Measurements from ENCODE around the gene TIAM1.

TIAM1 gene

DNA sequence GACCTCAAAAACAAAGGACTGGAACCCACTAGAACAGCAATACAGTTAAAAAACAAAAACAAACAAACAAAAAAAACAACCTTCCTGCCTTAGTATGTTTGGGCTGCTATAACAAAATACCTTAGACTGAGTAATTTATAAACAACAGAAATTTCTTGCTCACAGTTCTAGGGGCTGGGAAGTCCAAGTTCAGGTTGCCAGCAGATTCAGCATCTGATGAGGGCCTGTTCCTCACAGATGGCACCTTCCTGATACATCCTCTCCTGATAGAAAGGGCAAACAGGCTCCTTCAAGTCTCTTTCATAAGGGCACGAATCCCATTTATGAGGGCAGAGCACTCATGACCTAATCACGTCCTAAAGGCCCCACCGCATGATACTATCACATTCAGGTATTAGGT, 55.9 kb downstream of the TIAM1 start:
- no peaks in the 10 kb centered on the region; the same call in 1 of the 2 replicates for H3K9me3 ChIP-seq (ENCODE audit: insufficient read depth, low read length)
- 0 out of 2 replicates have a peak, but pooled peaks cover 5% of the 10 kb centered on the region for H3K79me2 ChIP-seq (ENCODE audit: insufficient read depth, low read length)
- no peak overlapping the region for H3K9ac ChIP-seq (ENCODE audit: low read length)
- H4K20me1 ChIP-seq (ENCODE audit: low read depth, low read length) = no peaks in the 10 kb centered on the region
- no peaks in the 10 kb centered on the region for H3K9me2 ChIP-seq (replicated peaks; ENCODE audit: insufficient read depth, low read length)
- no peaks in the 10 kb centered on the region for H3F3A ChIP-seq (ENCODE audit: insufficient read depth)
- no peak overlapping the region for H3K4me2 ChIP-seq (ENCODE audit: low read depth, low read length, poor library complexity, severe bottlenecking)
- no peak overlapping the region for H2AFZ ChIP-seq (ENCODE audit: low read depth, low read length, severe bottlenecking)
- TF ChIP-seq EZH2phosphoT487 (conservative IDR thresholded peaks at IDR 0.05; ENCODE audit: low read length) = no peak
- TF ChIP-seq, protein P1, sequence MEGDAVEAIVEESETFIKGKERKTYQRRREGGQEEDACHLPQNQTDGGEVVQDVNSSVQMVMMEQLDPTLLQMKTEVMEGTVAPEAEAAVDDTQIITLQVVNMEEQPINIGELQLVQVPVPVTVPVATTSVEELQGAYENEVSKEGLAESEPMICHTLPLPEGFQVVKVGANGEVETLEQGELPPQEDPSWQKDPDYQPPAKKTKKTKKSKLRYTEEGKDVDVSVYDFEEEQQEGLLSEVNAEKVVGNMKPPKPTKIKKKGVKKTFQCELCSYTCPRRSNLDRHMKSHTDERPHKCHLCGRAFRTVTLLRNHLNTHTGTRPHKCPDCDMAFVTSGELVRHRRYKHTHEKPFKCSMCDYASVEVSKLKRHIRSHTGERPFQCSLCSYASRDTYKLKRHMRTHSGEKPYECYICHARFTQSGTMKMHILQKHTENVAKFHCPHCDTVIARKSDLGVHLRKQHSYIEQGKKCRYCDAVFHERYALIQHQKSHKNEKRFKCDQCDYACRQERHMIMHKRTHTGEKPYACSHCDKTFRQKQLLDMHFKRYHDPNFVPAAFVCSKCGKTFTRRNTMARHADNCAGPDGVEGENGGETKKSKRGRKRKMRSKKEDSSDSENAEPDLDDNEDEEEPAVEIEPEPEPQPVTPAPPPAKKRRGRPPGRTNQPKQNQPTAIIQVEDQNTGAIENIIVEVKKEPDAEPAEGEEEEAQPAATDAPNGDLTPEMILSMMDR (IDR thresholded peaks at IDR 0.05; ENCODE audit: insufficient read depth, low read length, poor library complexity, severe bottlenecking) = no peak
- H3K27ac ChIP-seq (ENCODE audit: low read depth, low read length) = no peak overlapping the region
- H3K27me3 ChIP-seq (ENCODE audit: low read length) = no peaks in the 10 kb centered on the region
- H3K4me3 ChIP-seq (ENCODE audit: insufficient read depth, low read length, poor library complexity, severe bottlenecking) = no peak overlapping the region
- H3K36me3 ChIP-seq (ENCODE audit: low read length) = no peaks in the 10 kb centered on the region

- Histone ChIP-seq H3K27me3 (ENCODE audit: low read length) (no peaks in the 10 kb centered on the region), H3K4me3 (ENCODE audit: insufficient read depth, low read length, poor library complexity, severe bottlenecking) (no peak overlapping the region), H3K4me2 (ENCODE audit: low read depth, low read length, poor library complexity, severe bottlenecking) (no peak overlapping the region), H3K27ac (ENCODE audit: low read depth, low read length) (no peak overlapping the region), H3K9me3 (ENCODE audit: insufficient read depth, low read length) (no peaks in the 10 kb centered on the region; the same call in 1 of the 2 replicates), H3K36me3 (ENCODE audit: low read length) (no peaks in the 10 kb centered on the region), H2AFZ (ENCODE audit: low read depth, low read length, severe bottlenecking) (no peak overlapping the region), H3K9me2 (replicated peaks; ENCODE audit: insufficient read depth, low read length) (no peaks in the 10 kb centered on the region), H4K20me1 (ENCODE audit: low read depth, low read length) (no peaks in the 10 kb centered on the region), H3K79me2 (ENCODE audit: insufficient read depth, low read length) (0 out of 2 replicates have a peak, but pooled peaks cover 5% of the 10 kb centered on the region), H3F3A (ENCODE audit: insufficient read depth) (no peaks in the 10 kb centered on the region), H3K9ac (ENCODE audit: low read length) (no peak overlapping the region)
- TF ChIP-seq, protein P1 (IDR thresholded peaks at IDR 0.05; ENCODE audit: insufficient read depth, low read length, poor library complexity, severe bottlenecking) = no peak
- TF ChIP-seq EZH2phosphoT487 (conservative IDR thresholded peaks at IDR 0.05; ENCODE audit: low read length) = no peak
Observed at GRCh38 chr21:31287201-31287600, 56.9 kb downstream of the TIAM1 start.

DNA sequence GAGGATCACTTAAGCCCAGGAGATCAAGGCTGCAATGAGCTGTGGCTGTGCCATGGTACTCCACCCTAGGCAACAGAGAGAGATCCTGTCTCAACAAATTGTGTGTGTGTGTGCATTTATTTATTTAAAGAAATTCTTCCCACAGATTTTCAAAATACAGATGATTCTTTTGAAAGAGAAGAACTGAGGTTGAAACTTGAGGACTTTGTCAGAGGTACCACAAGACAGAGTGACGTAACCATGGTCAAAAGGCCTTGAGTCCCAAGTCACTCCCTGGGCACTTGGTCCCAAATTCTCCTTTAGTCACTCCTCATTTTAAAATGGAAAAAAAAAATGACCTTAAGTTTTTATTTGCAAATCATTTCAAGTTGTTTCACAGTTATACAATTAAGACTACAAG, 57.4 kb downstream of the TIAM1 start:
- TF ChIP-seq EZH2phosphoT487 (conservative IDR thresholded peaks at IDR 0.05; ENCODE audit: low read length) = no peak
- TF ChIP-seq, protein P1 (IDR thresholded peaks at IDR 0.05; ENCODE audit: insufficient read depth, low read length, poor library complexity, severe bottlenecking) = no peak
- H3K4me3 ChIP-seq (ENCODE audit: insufficient read depth, low read length, poor library complexity, severe bottlenecking) = no peak overlapping the region
- no peaks in the 10 kb centered on the region for H3F3A ChIP-seq (ENCODE audit: insufficient read depth)
- 0 out of 2 replicates have a peak, but pooled peaks cover 5% of the 10 kb centered on the region for H3K79me2 ChIP-seq (ENCODE audit: insufficient read depth, low read length)
- no peaks in the 10 kb centered on the region; the same call in 1 of the 2 replicates for H3K9me3 ChIP-seq (ENCODE audit: insufficient read depth, low read length)
- no peak overlapping the region for H3K27ac ChIP-seq (ENCODE audit: low read depth, low read length)
- no peaks in the 10 kb centered on the region for H3K9me2 ChIP-seq (replicated peaks; ENCODE audit: insufficient read depth, low read length)
- no peaks in the 10 kb centered on the region for H4K20me1 ChIP-seq (ENCODE audit: low read depth, low read length)
- H3K9ac ChIP-seq (ENCODE audit: low read length) = no peak overlapping the region
- H3K4me2 ChIP-seq (ENCODE audit: low read depth, low read length, poor library complexity, severe bottlenecking) = no peak overlapping the region
- no peaks in the 10 kb centered on the region for H3K27me3 ChIP-seq (ENCODE audit: low read length)
- H3K36me3 ChIP-seq (ENCODE audit: low read length) = no peaks in the 10 kb centered on the region
- no peak overlapping the region for H2AFZ ChIP-seq (ENCODE audit: low read depth, low read length, severe bottlenecking)

Data from SU-DHL-6 (cell line).